OCI-LY1 (cell line): ENCODE data around the gene ABCA4.

Source experiments
- EZH2 ChIP-seq: fragments of 200-600 bp; sonication (generic), shearing (Covaris generic); IDR thresholded peaks from 2 replicates; pipeline ENCODE4 v1.8.0; 2017; ENCODE audit warnings: borderline replicate concordance, mixed run types, mild to moderate bottlenecking, antibody characterized with exemption, low read length, moderate library complexity, mixed read lengths
- TF ChIP-seq, protein P1 (sequence below): fragments of 200-600 bp; sonication (generic), shearing (Covaris generic); IDR thresholded peaks from 2 replicates; pipeline ENCODE4 v1.5.1; 2017; ENCODE audit warnings: mild to moderate bottlenecking, antibody characterized with exemption, low read length, moderate library complexity, mixed read lengths

DNA sequence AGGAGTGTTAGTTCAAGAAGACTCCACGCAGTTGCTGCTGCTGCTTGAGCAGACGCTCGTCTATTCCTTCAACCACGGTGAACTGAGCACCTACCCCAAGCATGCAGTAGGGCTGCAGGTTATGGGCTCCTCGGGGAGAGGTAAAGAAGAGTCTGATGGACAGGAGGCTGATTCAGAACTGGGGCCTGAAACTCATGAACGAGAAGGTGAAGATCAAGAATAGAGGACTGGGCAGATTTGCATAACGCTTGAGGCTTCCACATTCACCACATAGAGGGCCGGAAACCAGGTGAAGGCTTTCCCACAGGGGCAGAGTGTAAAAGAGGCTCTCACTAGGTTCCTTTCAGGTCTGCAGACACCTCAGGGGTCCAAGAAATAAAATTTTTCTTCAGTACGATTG, 9.1 kb downstream of the ABCA4 start:
- TF ChIP-seq, protein P1, sequence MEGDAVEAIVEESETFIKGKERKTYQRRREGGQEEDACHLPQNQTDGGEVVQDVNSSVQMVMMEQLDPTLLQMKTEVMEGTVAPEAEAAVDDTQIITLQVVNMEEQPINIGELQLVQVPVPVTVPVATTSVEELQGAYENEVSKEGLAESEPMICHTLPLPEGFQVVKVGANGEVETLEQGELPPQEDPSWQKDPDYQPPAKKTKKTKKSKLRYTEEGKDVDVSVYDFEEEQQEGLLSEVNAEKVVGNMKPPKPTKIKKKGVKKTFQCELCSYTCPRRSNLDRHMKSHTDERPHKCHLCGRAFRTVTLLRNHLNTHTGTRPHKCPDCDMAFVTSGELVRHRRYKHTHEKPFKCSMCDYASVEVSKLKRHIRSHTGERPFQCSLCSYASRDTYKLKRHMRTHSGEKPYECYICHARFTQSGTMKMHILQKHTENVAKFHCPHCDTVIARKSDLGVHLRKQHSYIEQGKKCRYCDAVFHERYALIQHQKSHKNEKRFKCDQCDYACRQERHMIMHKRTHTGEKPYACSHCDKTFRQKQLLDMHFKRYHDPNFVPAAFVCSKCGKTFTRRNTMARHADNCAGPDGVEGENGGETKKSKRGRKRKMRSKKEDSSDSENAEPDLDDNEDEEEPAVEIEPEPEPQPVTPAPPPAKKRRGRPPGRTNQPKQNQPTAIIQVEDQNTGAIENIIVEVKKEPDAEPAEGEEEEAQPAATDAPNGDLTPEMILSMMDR: no peak
- TF ChIP-seq EZH2: no peak
